ENCODE results near the gene KRTAP4-9.

GRCh38 chr17:41151525-41151924 lies 46.3 kb downstream of the KRTAP4-9 start:
- TF ChIP-seq SIN3A (IDR thresholded peaks at IDR 0.05; ENCODE audit: borderline replicate concordance, insufficient read depth, low read depth, low read length) (no peak), POLR2AphosphoS5 (IDR thresholded peaks at IDR 0.05; ENCODE audit: low read depth, low read length) (no peak), REST (IDR thresholded peaks at IDR 0.05; ENCODE audit: insufficient read depth in 1 of 2, low read depth in 2 of 2, low read length in 1 of 2) (no peak), TCF7L2 (IDR thresholded peaks at IDR 0.05; ENCODE audit: low read depth, low read length) (no peak)
- TF ChIP-seq, protein P1, sequence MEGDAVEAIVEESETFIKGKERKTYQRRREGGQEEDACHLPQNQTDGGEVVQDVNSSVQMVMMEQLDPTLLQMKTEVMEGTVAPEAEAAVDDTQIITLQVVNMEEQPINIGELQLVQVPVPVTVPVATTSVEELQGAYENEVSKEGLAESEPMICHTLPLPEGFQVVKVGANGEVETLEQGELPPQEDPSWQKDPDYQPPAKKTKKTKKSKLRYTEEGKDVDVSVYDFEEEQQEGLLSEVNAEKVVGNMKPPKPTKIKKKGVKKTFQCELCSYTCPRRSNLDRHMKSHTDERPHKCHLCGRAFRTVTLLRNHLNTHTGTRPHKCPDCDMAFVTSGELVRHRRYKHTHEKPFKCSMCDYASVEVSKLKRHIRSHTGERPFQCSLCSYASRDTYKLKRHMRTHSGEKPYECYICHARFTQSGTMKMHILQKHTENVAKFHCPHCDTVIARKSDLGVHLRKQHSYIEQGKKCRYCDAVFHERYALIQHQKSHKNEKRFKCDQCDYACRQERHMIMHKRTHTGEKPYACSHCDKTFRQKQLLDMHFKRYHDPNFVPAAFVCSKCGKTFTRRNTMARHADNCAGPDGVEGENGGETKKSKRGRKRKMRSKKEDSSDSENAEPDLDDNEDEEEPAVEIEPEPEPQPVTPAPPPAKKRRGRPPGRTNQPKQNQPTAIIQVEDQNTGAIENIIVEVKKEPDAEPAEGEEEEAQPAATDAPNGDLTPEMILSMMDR (IDR thresholded peaks at IDR 0.05): no peak
